Bronchial epithelial cell (primary cell): ENCODE measurements around the gene GCGR. TPM values are rescaled to one million over a fixed set of nuclear protein-coding genes. Genes with fewer than 3 reads are reported as not detected.

Experiments used
- DNase-seq: peaks from one replicate; pipeline ENCODE4 v3.0.0-alpha.2; 2010; ENCODE audit warnings: low read depth
- FAIRE-seq: peaks from 2 replicates; lab custom pipeline; 2011; peaks lifted over from hg19 to GRCh38; lab: Jason Lieb, UNC
- H3K27me3 ChIP-seq: 2 replicates; pipeline ENCODE4 v1.5.1; 2011; ENCODE audit warnings: low read length; ENCODE audit not compliant: control insufficient read depth, insufficient read depth
- H3K36me3 ChIP-seq: 2 replicates; pipeline ENCODE4 v1.5.1; 2011; ENCODE audit warnings: low read length; ENCODE audit not compliant: control insufficient read depth, insufficient read depth
- H3K4me3 ChIP-seq: 2 replicates; pipeline ENCODE4 v1.5.1; 2011; ENCODE audit warnings: mild to moderate bottlenecking, low read depth, low read length, control low read depth
- CTCF ChIP-seq: IDR thresholded peaks from 2 replicates; pipeline ENCODE4 v1.5.1; 2011; ENCODE audit warnings: mild to moderate bottlenecking, moderate library complexity, low read length, control low read depth, inconsistent platforms; ENCODE audit not compliant: insufficient read depth, severe bottlenecking
- total RNA-seq: library from RNA; depleted of rRNA; stranded (reverse); fragments of >200 nt; gene quantifications from 2 replicates; pipeline ENCODE4 v1.2.1, GENCODE V29; 2014

GCGR gene
- total RNA-seq, 1 donor from 2014 or later: not detected

- TF ChIP-seq CTCF: no peak
- H3K4me3 ChIP-seq: no peak overlapping the region
- no peaks in the 10 kb centered on the region for H3K27me3 ChIP-seq
- H3K36me3 ChIP-seq: no peaks in the 10 kb centered on the region
- no peak for FAIRE-seq
- DNase-seq: peak; percentile 48
These were observed 17.2 kb downstream of the GCGR start for GRCh38 chr17:81821147-81821546.

- TF ChIP-seq CTCF: peak; percentile 81
- Histone ChIP-seq H3K36me3 (no peaks in the 10 kb centered on the region), H3K27me3 (no peaks in the 10 kb centered on the region), H3K4me3 (no peak overlapping the region)
- FAIRE-seq (no peak), DNase-seq (peak; percentile 53)
These were observed 17.8 kb downstream of the GCGR start for GRCh38 chr17:81821603-81822311.

- no peak for FAIRE-seq
- no peak overlapping the region for H3K4me3 ChIP-seq
- TF ChIP-seq CTCF: no peak
- DNase-seq: no peak
- H3K36me3 ChIP-seq: no peaks in the 10 kb centered on the region
- no peaks in the 10 kb centered on the region for H3K27me3 ChIP-seq
These were observed 18.3 kb downstream of the GCGR start for GRCh38 chr17:81822312-81822637.

- TF ChIP-seq CTCF: no peak
- H3K36me3 ChIP-seq: no peaks in the 10 kb centered on the region
- H3K4me3 ChIP-seq: no peak overlapping the region
- FAIRE-seq (no peak), DNase-seq (no peak)
- H3K27me3 ChIP-seq: no peaks in the 10 kb centered on the region
These were observed 19.3 kb downstream of the GCGR start for GRCh38 chr17:81822996-81823819.

GRCh38 chr17:81823820-81824550 is 20.0 kb downstream of the GCGR start:
- H3K4me3 ChIP-seq: no peak overlapping the region
- no peak for TF ChIP-seq CTCF
- no peak for FAIRE-seq
- no peak for DNase-seq
- H3K36me3 ChIP-seq: no peaks in the 10 kb centered on the region
- H3K27me3 ChIP-seq: no peaks in the 10 kb centered on the region
